Measurements from ENCODE around the gene TEAD1. TPM values are rescaled to one million over a fixed set of nuclear protein-coding genes. Genes with fewer than 3 reads are reported as not detected.

TEAD1 gene
- total RNA-seq, 4 donors from 2014 or later = 127 to 165 (median 140) TPM

DNA sequence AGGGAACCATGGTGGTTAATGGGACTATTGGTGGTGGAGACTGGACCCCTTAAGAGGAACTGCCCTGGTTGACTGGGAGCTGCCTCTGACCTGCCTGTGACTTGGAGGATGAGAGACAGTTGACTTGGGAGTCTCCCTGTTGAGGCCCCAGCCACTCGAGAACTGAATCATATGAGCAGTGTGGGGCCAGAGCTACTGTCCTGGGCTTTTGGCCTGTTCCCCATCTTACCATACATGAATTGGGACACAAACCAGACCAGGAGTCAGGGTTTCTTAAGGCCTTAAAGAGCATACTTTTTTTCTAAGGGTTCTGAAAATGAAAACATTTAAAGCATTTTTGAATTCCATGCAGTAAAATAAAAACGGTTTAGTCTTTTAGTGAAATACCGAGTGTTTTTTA, 92.8 kb downstream of the TEAD1 start:
- Histone ChIP-seq H3K4me1 (peaks cover 0 to 88% (median 17%) of the 10 kb centered on the region in 4 donors), H3K27ac (peak overlapping the region in 1 of 4 donors; percentile 12)
- WGBS, 2 donors = 34 to 38% methylated on average over 3 of the region's 3 CpGs

DNA sequence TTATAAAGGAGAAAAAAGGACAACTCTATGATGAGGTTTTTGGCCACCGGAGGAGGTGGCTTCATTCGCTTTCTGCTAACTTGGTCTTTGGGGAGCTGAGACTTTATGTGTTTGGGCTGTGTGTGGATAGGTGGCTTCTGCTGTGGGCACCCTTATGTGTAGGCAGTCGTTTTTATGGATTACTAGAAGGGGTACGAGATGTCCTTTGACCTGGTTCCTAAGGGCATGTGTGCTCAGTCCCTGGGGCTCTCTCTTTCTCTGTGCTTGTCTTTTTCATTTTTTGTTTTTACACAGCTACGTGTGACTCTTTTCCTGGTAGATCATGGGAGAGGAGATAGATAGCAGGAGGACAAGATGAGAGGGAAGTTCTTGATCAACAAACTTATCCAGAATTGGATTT, 93.4 kb downstream of the TEAD1 start:
- H3K9me3 ChIP-seq = no peaks in the 10 kb centered on the region
- no peaks in the 10 kb centered on the region for H3K27me3 ChIP-seq
- no peak for DNase-seq (ENCODE audit: low spot score in 2 of 2)
- H3K27ac ChIP-seq = peak overlapping the region in 1 of 4 donors; percentile 47
- H3K4me1 ChIP-seq = peaks cover 0 to 86% (median 17%) of the 10 kb centered on the region in 4 donors
- peaks cover 0 to 20% (median 0%) of the 10 kb centered on the region in 3 donors for H3K36me3 ChIP-seq
- TF ChIP-seq, protein P1, sequence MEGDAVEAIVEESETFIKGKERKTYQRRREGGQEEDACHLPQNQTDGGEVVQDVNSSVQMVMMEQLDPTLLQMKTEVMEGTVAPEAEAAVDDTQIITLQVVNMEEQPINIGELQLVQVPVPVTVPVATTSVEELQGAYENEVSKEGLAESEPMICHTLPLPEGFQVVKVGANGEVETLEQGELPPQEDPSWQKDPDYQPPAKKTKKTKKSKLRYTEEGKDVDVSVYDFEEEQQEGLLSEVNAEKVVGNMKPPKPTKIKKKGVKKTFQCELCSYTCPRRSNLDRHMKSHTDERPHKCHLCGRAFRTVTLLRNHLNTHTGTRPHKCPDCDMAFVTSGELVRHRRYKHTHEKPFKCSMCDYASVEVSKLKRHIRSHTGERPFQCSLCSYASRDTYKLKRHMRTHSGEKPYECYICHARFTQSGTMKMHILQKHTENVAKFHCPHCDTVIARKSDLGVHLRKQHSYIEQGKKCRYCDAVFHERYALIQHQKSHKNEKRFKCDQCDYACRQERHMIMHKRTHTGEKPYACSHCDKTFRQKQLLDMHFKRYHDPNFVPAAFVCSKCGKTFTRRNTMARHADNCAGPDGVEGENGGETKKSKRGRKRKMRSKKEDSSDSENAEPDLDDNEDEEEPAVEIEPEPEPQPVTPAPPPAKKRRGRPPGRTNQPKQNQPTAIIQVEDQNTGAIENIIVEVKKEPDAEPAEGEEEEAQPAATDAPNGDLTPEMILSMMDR (IDR thresholded peaks at IDR 0.05) = no peak
- TF ChIP-seq EP300 (IDR thresholded peaks at IDR 0.05) (no peak), POLR2A (IDR thresholded peaks at IDR 0.05) (no peak)
- H3K4me3 ChIP-seq = no peak overlapping the region
- WGBS, 2 donors = 49 to 60% methylated on average over 5 of the region's 5 CpGs

More for the DNA sequence above, 92.8 kb downstream of the TEAD1 start:
- H3K9me3 ChIP-seq = no peaks in the 10 kb centered on the region
- no peaks in the 10 kb centered on the region for H3K27me3 ChIP-seq
- peaks cover 0 to 20% (median 0%) of the 10 kb centered on the region in 3 donors for H3K36me3 ChIP-seq
- DNase-seq (ENCODE audit: low spot score in 2 of 2) = no peak
- TF ChIP-seq EP300 (IDR thresholded peaks at IDR 0.05) = no peak
- TF ChIP-seq, protein P1 (IDR thresholded peaks at IDR 0.05) = no peak
- no peak for TF ChIP-seq POLR2A (IDR thresholded peaks at IDR 0.05)
- H3K4me3 ChIP-seq = no peak overlapping the region

DNA sequence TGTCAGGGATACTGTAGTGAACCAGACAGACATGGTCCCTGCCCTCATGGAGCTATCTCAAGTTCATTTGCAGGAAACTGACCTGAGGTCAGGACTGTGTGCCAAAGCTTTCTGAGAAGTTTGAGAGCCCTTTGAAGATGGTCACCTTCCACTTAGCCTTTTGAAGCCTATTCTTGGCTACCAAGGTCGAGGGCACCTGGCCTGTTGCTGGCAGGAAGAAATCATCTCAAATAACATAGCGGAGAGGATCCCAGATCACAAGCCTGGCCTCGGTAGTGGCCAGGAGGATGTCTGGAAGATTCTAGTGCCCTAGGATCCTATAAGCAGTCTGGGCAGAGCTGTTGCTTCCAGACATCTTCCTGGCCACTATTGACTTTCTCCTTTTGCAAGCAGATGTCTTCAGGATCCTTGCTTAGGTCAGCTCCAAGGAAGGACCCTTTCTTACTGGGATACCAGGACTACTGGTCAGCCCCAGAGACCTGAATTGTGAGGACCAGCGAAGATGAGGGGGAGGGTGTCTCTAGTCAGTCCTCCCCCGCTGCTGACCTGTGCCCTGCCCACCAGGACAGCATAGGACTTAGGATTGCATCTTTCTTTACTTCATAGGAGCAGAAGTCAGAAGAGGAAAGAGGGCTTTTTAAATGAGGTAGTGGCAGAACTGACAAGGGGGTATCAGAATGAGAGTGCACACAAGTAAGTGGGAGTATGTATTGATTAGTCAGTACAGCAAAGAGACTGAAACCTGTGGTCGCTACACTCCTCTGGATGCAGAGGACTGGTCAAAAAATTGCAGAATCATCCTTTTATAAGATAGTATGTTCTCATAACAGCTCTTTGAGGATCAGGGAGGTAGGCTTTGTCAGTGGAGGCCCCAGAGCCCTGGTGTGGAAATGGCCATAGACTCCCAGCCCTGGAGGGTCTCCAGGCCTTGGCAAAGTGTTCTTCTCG, 94.8 kb downstream of the TEAD1 start:
- Histone ChIP-seq H3K27ac (peak overlapping the region in 2 of 4 donors; percentile 4 to 14), H3K4me1 (peaks cover 0 to 92% (median 17%) of the 10 kb centered on the region in 4 donors)
- 75 to 87% methylated on average over 7 of the region's 7 CpGs for WGBS, 2 donors

DNA sequence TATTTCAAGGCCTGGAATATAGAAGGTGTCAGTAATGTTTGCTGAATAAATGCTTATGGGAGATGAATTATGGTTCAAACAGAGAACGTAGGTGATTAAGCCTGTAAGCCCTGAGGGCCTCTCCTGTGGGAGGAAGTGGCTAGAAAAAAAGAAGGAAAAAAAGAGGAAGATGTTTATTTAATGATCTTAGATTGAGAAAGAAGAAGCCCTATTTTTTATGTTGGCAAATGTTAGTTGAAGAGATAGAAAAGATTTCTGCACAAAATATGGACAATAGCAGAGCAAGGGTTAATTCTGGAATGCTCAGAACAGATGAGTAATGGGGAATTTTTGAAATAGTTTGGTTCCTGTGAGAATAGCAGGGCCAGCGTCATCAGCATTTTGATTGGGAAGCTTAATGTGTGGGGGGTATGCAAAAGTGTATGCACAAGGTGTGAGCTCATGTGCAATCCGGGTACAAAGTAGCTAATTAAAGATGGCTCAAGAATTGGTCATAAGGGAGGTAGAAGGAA, 95.7 kb downstream of the TEAD1 start:
- H3K4me1 ChIP-seq = peaks cover 0 to 83% (median 17%) of the 10 kb centered on the region in 4 donors
- DNase-seq (ENCODE audit: low spot score in 2 of 2) = no peak
- TF ChIP-seq POLR2A (IDR thresholded peaks at IDR 0.05) = no peak
- TF ChIP-seq EP300 (IDR thresholded peaks at IDR 0.05) = no peak
- TF ChIP-seq, protein P1 (IDR thresholded peaks at IDR 0.05) = no peak
- peaks cover 0 to 10% (median 0%) of the 10 kb centered on the region in 3 donors for H3K36me3 ChIP-seq
- H3K27ac ChIP-seq = peak overlapping the region in 2 of 4 donors; percentile 4 to 14
- no peaks in the 10 kb centered on the region for H3K27me3 ChIP-seq
- no peaks in the 10 kb centered on the region for H3K9me3 ChIP-seq
- 14 to 17% methylated on average over 3 of the region's 3 CpGs for WGBS, 2 donors
- H3K4me3 ChIP-seq = no peak overlapping the region

More for the DNA sequence above, 94.8 kb downstream of the TEAD1 start:
- no peak overlapping the region for H3K4me3 ChIP-seq
- TF ChIP-seq EP300 (IDR thresholded peaks at IDR 0.05) (no peak), POLR2A (IDR thresholded peaks at IDR 0.05) (no peak)
- TF ChIP-seq, protein P1 (IDR thresholded peaks at IDR 0.05) = no peak
- H3K36me3 ChIP-seq = peaks cover 0 to 19% (median 0%) of the 10 kb centered on the region in 3 donors
- DNase-seq (ENCODE audit: low spot score in 2 of 2) = no peak
- no peaks in the 10 kb centered on the region for H3K9me3 ChIP-seq
- no peaks in the 10 kb centered on the region for H3K27me3 ChIP-seq

DNA sequence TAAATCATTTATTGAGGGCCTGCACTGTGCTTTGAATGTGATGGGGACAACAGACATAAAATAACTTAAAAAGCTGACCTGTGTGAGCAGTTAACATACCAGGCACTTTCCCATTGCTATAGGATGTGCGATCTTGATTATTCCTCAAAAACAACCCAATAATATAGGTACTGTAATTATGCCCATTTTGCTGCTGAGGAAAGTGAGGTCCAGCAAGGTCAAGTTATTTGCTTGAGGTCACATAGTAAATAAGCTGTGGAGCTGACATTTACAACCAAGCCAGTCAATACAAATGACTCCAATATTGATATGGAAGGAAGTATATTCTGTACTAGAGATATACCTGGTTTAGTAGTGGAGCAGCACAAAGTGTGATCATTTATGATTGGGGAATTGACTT, 96.2 kb downstream of the TEAD1 start:
- DNase-seq (ENCODE audit: low spot score in 2 of 2) = no peak
- TF ChIP-seq POLR2A (IDR thresholded peaks at IDR 0.05) (no peak), EP300 (IDR thresholded peaks at IDR 0.05) (no peak)
- TF ChIP-seq, protein P1 (IDR thresholded peaks at IDR 0.05) = no peak
- peaks cover 0 to 82% (median 18%) of the 10 kb centered on the region in 4 donors for H3K4me1 ChIP-seq
- H3K4me3 ChIP-seq = no peak overlapping the region
- peak overlapping the region in 1 of 4 donors; percentile 14 for H3K27ac ChIP-seq
- no peaks in the 10 kb centered on the region for H3K27me3 ChIP-seq
- H3K9me3 ChIP-seq = no peaks in the 10 kb centered on the region
- WGBS, 2 donors = 86 to 90% methylated on average over 1 of the region's 1 CpG
- peaks cover 0 to 5% (median 0%) of the 10 kb centered on the region in 3 donors for H3K36me3 ChIP-seq

Data from tibial nerve (tissue), 4 donors.